GM12878 (cell line): ENCODE data around the gene MICA. TPM values are rescaled to one million over a fixed set of nuclear protein-coding genes. Genes with fewer than 3 reads are reported as not detected.

Source experiments
- ATAC-seq: fragments of 200-7000 bp; cut with Tn5 transposase; 3 replicates; pipeline ENCODE4 v1.9.1; 2020; ENCODE audit warnings: mild to moderate bottlenecking, moderate library complexity
- BruUV-seq: library from RNA; stranded (reverse); fragments of 400-500 nt; replicated peaks from 2 replicates; lab custom pipeline; 2021; lab: Mats Ljungman, UMichigan
- CTCF ChIA-PET: fragments of 300-600 bp; sonication (Branson Sonifier 250); formaldehyde crosslinking; extraction: SDS; loops from one replicate; lab custom pipeline; 2021; ENCODE audit warnings: inconsistent platforms; lab: Yijun Ruan, JAX
- POLR2A ChIA-PET: fragments of 350-600 bp; formaldehyde crosslinking; extraction: SDS; loops from one replicate; lab custom pipeline; 2021; ENCODE audit warnings: inconsistent platforms; lab: Charles Lee
- RAD21 ChIA-PET: fragments of 300-600 bp; sonication (Branson Sonifier 250); formaldehyde crosslinking; loops from one replicate; lab custom pipeline; 2023; ENCODE audit warnings: antibody characterized with exemption; ENCODE audit not compliant: unreplicated experiment; lab: Charles Lee
- SMC1A ChIA-PET: fragments of 300-600 bp; sonication (Branson Sonifier 250); formaldehyde crosslinking; loops from one replicate; lab custom pipeline; 2023; ENCODE audit not compliant: unreplicated experiment, uncharacterized antibody; lab: Charles Lee
- DNase-seq: peaks from one replicate; pipeline ENCODE4 v3.0.0-alpha.2; 2011; ENCODE audit warnings: low read depth, low spot score
- FAIRE-seq: peaks from 3 replicates; lab custom pipeline; 2011; peaks lifted over from hg19 to GRCh38; lab: Jason Lieb, UNC
- H2AFZ ChIP-seq: 2 replicates; pipeline ENCODE4 v1.6.0; 2011; ENCODE audit warnings: low read depth, low read length, control low read depth; ENCODE audit not compliant: control insufficient read depth
- H3K27ac ChIP-seq: 2 replicates; pipeline ENCODE4 v1.5.1; 2011; ENCODE audit warnings: control low read depth; ENCODE audit not compliant: control insufficient read depth, insufficient read depth
- H3K27me3 ChIP-seq, 2 experiments: replicated peaks in 1 of 2; 2 replicates each; pipeline versions ENCODE4 v1.6.0 to v1.6.1; 2011; ENCODE audit warnings: low read length in 1 of 2; ENCODE audit not compliant: control insufficient read depth in 2 of 2, insufficient read depth in 2 of 2
- H3K36me3 ChIP-seq, 2 experiments: 2 replicates each; pipeline ENCODE4 v1.5.1; 2011; ENCODE audit warnings: low read length in 1 of 2; ENCODE audit not compliant: control insufficient read depth in 2 of 2, insufficient read depth in 2 of 2
- H3K4me1 ChIP-seq: 2 replicates; pipeline ENCODE4 v1.6.1; 2011; ENCODE audit warnings: mild to moderate bottlenecking, low read length, moderate library complexity, mixed read lengths; ENCODE audit not compliant: control insufficient read depth, insufficient read depth
- H3K4me2 ChIP-seq: 2 replicates; pipeline ENCODE4 v1.6.0; 2011; ENCODE audit warnings: control low read depth; ENCODE audit not compliant: control insufficient read depth, insufficient read depth
- H3K4me3 ChIP-seq: fragments of 200-600 bp; sonication (generic); 2 replicates; pipeline ENCODE4 v1.5.1; 2016
- H3K79me2 ChIP-seq: 2 replicates; pipeline ENCODE4 v1.6.0; 2011; ENCODE audit warnings: low read length; ENCODE audit not compliant: control insufficient read depth, insufficient read depth
- H3K9ac ChIP-seq: 2 replicates; pipeline ENCODE4 v1.8.0; 2011; ENCODE audit warnings: low read length, control low read depth, mixed read lengths; ENCODE audit not compliant: control insufficient read depth, insufficient read depth
- H3K9me3 ChIP-seq: replicated peaks from 3 replicates; pipeline ENCODE4 v1.5.1; 2011; ENCODE audit warnings: mild to moderate bottlenecking, low read length; ENCODE audit not compliant: control insufficient read depth, insufficient read depth
- H4K20me1 ChIP-seq: 2 replicates; pipeline ENCODE4 v1.6.0; 2011; ENCODE audit not compliant: control insufficient read depth, insufficient read depth
- BCL11A ChIP-seq: IDR thresholded peaks from 2 replicates; pipeline ENCODE4 v1.6.1; 2011; ENCODE audit warnings: low read depth, low read length
- BMI1 ChIP-seq: fragments of 450-650 bp; IDR thresholded peaks from 2 replicates; pipeline ENCODE4 v1.6.1; 2016; ENCODE audit warnings: mild to moderate bottlenecking, moderate library complexity, borderline replicate concordance
- CUX1 ChIP-seq: IDR thresholded peaks from 2 replicates; pipeline ENCODE4 v1.6.1; 2012; ENCODE audit warnings: improper control_type of control experiment, low read depth, low read length; ENCODE audit not compliant: insufficient replicate concordance
- EP300 ChIP-seq, 2 experiments: fragments of 150-350 bp in 1 of 2; IDR thresholded peaks; 2 replicates each; pipeline ENCODE4 v1.6.1; 2011 to 2012; ENCODE audit warnings: low read depth in 2 of 2, low read length in 2 of 2, borderline replicate concordance in 1 of 2, improper control_type of control experiment in 1 of 2, inconsistent platforms in 1 of 2; ENCODE audit not compliant: control insufficient read depth in 1 of 2
- GABPA ChIP-seq: IDR thresholded peaks from 2 replicates; pipeline ENCODE4 v1.6.1; 2014; ENCODE audit warnings: antibody characterized with exemption, low read depth, mild to moderate bottlenecking, inconsistent platforms
- HDAC2 ChIP-seq: fragments of 200-600 bp; sonication (generic); IDR thresholded peaks from 2 replicates; pipeline ENCODE4 v1.6.1; 2017
- NBN ChIP-seq: fragments of 450-650 bp; IDR thresholded peaks from 2 replicates; pipeline ENCODE4 v1.6.1; 2016
- NFXL1 ChIP-seq: fragments of 450-650 bp; IDR thresholded peaks from 2 replicates; pipeline ENCODE4 v1.6.1; 2017; ENCODE audit warnings: antibody characterized with exemption, mild to moderate bottlenecking, borderline replicate concordance
- PML ChIP-seq: IDR thresholded peaks from 2 replicates; pipeline ENCODE4 v1.6.1; 2012; ENCODE audit warnings: low read length, inconsistent platforms
- POLR2A ChIP-seq: IDR thresholded peaks from 2 replicates; pipeline ENCODE4 v1.6.1; 2011; ENCODE audit warnings: low read depth, mild to moderate bottlenecking, low read length
- RFX5 ChIP-seq: IDR thresholded peaks from 2 replicates; pipeline ENCODE4 v1.6.1; 2011; ENCODE audit warnings: low read depth, low read length, improper control_type of control experiment
- RUNX3 ChIP-seq: IDR thresholded peaks from 2 replicates; pipeline ENCODE4 v1.6.1; 2012; ENCODE audit warnings: low read length, inconsistent platforms
- SMAD5 ChIP-seq: IDR thresholded peaks from 2 replicates; pipeline ENCODE4 v1.6.1; 2016; ENCODE audit warnings: antibody characterized with exemption, low read depth
- STAT1 ChIP-seq: fragments of 450-650 bp; conservative IDR thresholded peaks from 2 replicates; pipeline ENCODE4 v1.6.1; 2014; ENCODE audit warnings: antibody characterized with exemption, mild to moderate bottlenecking
- WGBS: methylation state at CpG from one replicate; pipeline ENCODE4 v1.1.6; 2016; ENCODE audit warnings: low lambda C conversion rate; ENCODE audit not compliant: insufficient replicate concordance, insufficient coverage; ENCODE audit errors: missing lambda C conversion rate; 5-methylcytosine and 5-hydroxymethylcytosine counted together
- in situ Hi-C: fragments of 300-500 bp; cut with MboI; formaldehyde crosslinking; loops from 9 replicates; pipeline ENCODE4 v1.14.3; 2018; ENCODE audit warnings: mixed read lengths
- intact Hi-C: fragments of 100-400 bp; cut with micrococcal nuclease; formaldehyde crosslinking; loops from one replicate; pipeline ENCODE4 v1.14.2; 2022; ENCODE audit not compliant: unreplicated experiment
- polyA plus RNA-seq, 11 experiments: library from polyadenylated mRNA; depleted of rRNA in 4 of 11; unstranded in 6 of 11; stranded (reverse) in 5 of 11; fragments of >200 nt; fragmentation: Nextera tagmentation in 4 of 11; fragmentation: Illumina TruSeq in 1 of 11; extraction: Ambion mirVana in 4 of 11; extraction: Trizol in 1 of 11; gene quantifications; 1 replicate in 1 of 11; 2 replicates in 10 of 11; pipeline versions ENCODE4 v1.2.1 to v1.2.3, GENCODE V29; 2011 to 2016; ENCODE audit warnings: inconsistent platforms in 2 of 11, missing spikeins in 2 of 11, low read depth in 1 of 11
- total RNA-seq, 4 experiments: library from RNA; depleted of rRNA in 3 of 4; stranded (reverse); fragments of >200 nt in 3 of 4; fragmentation: Illumina TruSeq in 1 of 4; extraction: Trizol in 1 of 4; gene quantifications; 2 replicates each; pipeline versions ENCODE4 v1.2.1 to v1.2.3, GENCODE V29; 2013 to 2021
- TF ChIP-seq, protein P1 (sequence below): IDR thresholded peaks from 2 replicates; pipeline ENCODE4 v1.6.1; 2011; ENCODE audit warnings: borderline replicate concordance, low read depth, mild to moderate bottlenecking, moderate library complexity, low read length; ENCODE audit not compliant: insufficient read depth, poor library complexity, severe bottlenecking

The MICA gene
- total and polyA plus RNA-seq, 10 of the 15 experiments (the other 5 are each of a cell fraction or from before 2014, with no cell fraction given), result 3.6 to 10.5 (median 6.9) TPM

GRCh38 chr6:31358302-31358701 lies 45.1 kb upstream of the MICA start (continued):
- peak in 1 of 2 experiments; percentile 53; a peak in 1 of 4 replicates for TF ChIP-seq EP300 (IDR thresholded peaks at IDR 0.05; ENCODE audit: borderline replicate concordance in 1 of 2, control insufficient read depth in 1 of 2, low read depth in 2 of 2, low read length in 2 of 2)
- 0 out of 2 replicates have a peak, but pooled peaks have one; percentile 25 for TF ChIP-seq SMAD5
- 0 out of 2 replicates have a peak, but pooled peaks have one; percentile 36 for TF ChIP-seq POLR2A
- TF ChIP-seq PML, result 0 out of 2 replicates have a peak, but pooled peaks have one; percentile 24
- TF ChIP-seq BMI1, result no peak
- TF ChIP-seq BCL11A, result peak; percentile 49; the same call in 1 of the 2 replicates
- TF ChIP-seq, all 136 proteins: peak for 13

DNA sequence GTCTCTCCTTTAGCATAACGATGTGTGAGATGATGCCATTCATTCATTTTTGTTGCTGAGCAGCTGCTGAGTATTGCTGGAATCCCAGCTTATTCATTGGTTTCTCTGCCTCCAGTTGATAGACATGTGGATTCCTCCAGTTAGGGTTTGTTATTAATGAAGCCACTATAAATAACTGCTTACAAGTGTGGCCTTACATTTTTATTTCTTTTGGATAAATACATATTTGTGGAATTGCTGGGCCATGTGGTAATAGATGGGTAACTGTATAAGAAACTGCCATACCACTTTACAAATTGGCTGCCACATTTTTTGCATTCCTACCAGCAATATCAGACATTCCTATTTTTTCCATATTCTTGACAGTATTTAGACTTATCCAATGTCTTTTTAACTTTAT lies 43.8 kb upstream of the MICA start:
- no peaks in the 10 kb centered on the region; the same call in 1 of the 3 replicates for H3K9me3 ChIP-seq
- no TSS peak for BruUV-seq
- H3K27ac ChIP-seq, result no peak overlapping the region
- H3K36me3 ChIP-seq, result peaks cover 6 to 11% of the 10 kb centered on the region in 2 experiments
- ChIA-PET CTCF (interaction anchor here (1.1 kb wide), 1 partner anchor 163 kb away, joined by 3 read pairs; no protein-coding TSS in a partner anchor), RAD21 (interaction anchor here (1.0 kb wide), 1 partner anchor 52 kb away, joined by 3 read pairs; no protein-coding TSS in a partner anchor), POLR2A (interaction anchor here (0.6 to 1.3 kb wide), 4 partner anchors 7 to 41 kb away, joined by 3 to 6 read pairs (median 5); no protein-coding TSS in a partner anchor), SMC1A (no interaction called here)
- peaks cover 8% of the 10 kb centered on the region for H3K4me1 ChIP-seq
- peaks cover 31% of the 10 kb centered on the region for H3K79me2 ChIP-seq
- no peaks in the 10 kb centered on the region for H3K27me3 ChIP-seq
- no peak overlapping the region for H2AFZ ChIP-seq
- no peak for ATAC-seq
- H3K4me3 ChIP-seq, result no peak overlapping the region
- no peak for TF ChIP-seq GABPA
- no peak for TF ChIP-seq RFX5
- TF ChIP-seq CUX1, result no peak
- no peak for TF ChIP-seq RUNX3
- TF ChIP-seq, protein P1, sequence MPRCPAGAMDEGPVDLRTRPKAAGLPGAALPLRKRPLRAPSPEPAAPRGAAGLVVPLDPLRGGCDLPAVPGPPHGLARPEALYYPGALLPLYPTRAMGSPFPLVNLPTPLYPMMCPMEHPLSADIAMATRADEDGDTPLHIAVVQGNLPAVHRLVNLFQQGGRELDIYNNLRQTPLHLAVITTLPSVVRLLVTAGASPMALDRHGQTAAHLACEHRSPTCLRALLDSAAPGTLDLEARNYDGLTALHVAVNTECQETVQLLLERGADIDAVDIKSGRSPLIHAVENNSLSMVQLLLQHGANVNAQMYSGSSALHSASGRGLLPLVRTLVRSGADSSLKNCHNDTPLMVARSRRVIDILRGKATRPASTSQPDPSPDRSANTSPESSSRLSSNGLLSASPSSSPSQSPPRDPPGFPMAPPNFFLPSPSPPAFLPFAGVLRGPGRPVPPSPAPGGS, result no peak
- no peak for TF ChIP-seq SMAD5
- no peak for TF ChIP-seq NFXL1
- no peak for TF ChIP-seq HDAC2
- no peak for TF ChIP-seq NBN
- TF ChIP-seq STAT1, result no peak
- H3K4me2 ChIP-seq, result no peak overlapping the region
- in situ Hi-C loops (no loop called here), intact Hi-C loops (no loop called here)
- 100% methylated on average over 1 of the region's 1 CpG for WGBS
- no peak overlapping the region for H3K9ac ChIP-seq
- H4K20me1 ChIP-seq, result peaks cover 10% of the 10 kb centered on the region
- FAIRE-seq, result no peak
- DNase-seq, result no peak
